Spinal cord (tissue), 10 donors: Measurements from ENCODE around the gene CFAP54. TPM values are rescaled to one million over a fixed set of nuclear protein-coding genes. Genes with fewer than 3 reads are reported as not detected.

Experiments
- DNase-seq, 6 donors: peaks; one replicate each; pipeline versions ENCODE4 v3.0.0 to v3.0.0-alpha.2; 2013 to 2015; ENCODE audit warnings: low spot score in 6 of 6, low read depth in 4 of 6
- H3K27ac ChIP-seq: one replicate; pipeline ENCODE4 v1.5.1; 2013; ENCODE audit warnings: low read depth, low read length, control low read depth
- H3K27me3 ChIP-seq: one replicate; pipeline ENCODE4 v1.6.1; 2013; ENCODE audit warnings: low read length; ENCODE audit not compliant: control insufficient read depth, insufficient read depth
- H3K36me3 ChIP-seq: one replicate; pipeline ENCODE4 v1.6.1; 2013; ENCODE audit warnings: low read length; ENCODE audit not compliant: control insufficient read depth, insufficient read depth
- H3K4me1 ChIP-seq: one replicate; pipeline ENCODE4 v1.6.1; 2013; ENCODE audit warnings: low read length; ENCODE audit not compliant: control insufficient read depth, insufficient read depth
- H3K4me3 ChIP-seq: one replicate; pipeline ENCODE4 v1.5.1; 2013; ENCODE audit warnings: low read depth, low read length, control low read depth
- H3K9me3 ChIP-seq: one replicate; pipeline ENCODE4 v1.6.1; 2013; ENCODE audit warnings: low read length; ENCODE audit not compliant: control insufficient read depth, insufficient read depth
- WGBS: methylation state at CpG from one replicate; pipeline ENCODE4 v1.1.5; 2013; ENCODE audit warnings: missing lambda C conversion rate; ENCODE audit not compliant: insufficient coverage; 5-methylcytosine and 5-hydroxymethylcytosine counted together
- polyA plus RNA-seq, 2 donors: library from polyadenylated mRNA; unstranded; fragments of 120-200 nt; gene quantifications; one replicate each; pipeline ENCODE4 v1.2.1, GENCODE V29; 2013; ENCODE audit not compliant: insufficient read length in 2 of 2
- total RNA-seq, 2 donors: library from RNA; depleted of rRNA in 1 of 2; stranded (reverse); fragments of 120-200 nt in 1 of 2; fragments of >200 nt in 1 of 2; gene quantifications; one replicate each; pipeline versions ENCODE4 v1.2.3 to v1.2.4, GENCODE V29; 2013 to 2014
- donor health status: healthy.

CFAP54 gene
- total and polyA plus RNA-seq, 4 donors: 3.3 to 21.3 (median 11.1) TPM

DNA sequence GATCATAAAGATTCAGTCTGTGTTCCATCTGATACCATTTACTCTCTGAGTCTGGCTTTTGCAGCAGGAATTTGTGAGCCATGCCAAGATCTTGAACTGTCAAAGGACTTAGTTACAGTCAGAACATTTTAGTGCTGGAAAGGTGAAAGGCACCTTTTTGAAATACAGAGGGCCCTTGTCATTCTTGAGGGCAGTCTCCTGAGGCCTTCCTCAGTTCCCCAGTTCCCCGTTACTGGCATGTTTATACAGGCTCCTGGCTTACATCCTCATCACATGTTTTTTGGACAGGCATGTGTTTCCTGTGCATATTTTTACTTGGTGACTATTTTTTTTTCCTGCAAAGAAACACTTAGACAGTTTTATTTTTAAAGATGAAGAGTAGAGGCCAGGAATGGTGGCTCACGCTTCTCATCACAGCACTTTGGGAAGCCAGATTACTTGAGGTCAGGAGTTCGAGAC lies 21.0 kb downstream of the CFAP54 start:
- WGBS: 93% methylated on average over 2 of the region's 3 CpGs
- Histone ChIP-seq H3K27ac (no peak overlapping the region), H3K36me3 (no peaks in the 10 kb centered on the region), H3K4me1 (no peaks in the 10 kb centered on the region), H3K4me3 (no peak overlapping the region), H3K27me3 (no peaks in the 10 kb centered on the region), H3K9me3 (no peaks in the 10 kb centered on the region)
- DNase-seq: peak in 1 of 6 donors; percentile 32

DNA sequence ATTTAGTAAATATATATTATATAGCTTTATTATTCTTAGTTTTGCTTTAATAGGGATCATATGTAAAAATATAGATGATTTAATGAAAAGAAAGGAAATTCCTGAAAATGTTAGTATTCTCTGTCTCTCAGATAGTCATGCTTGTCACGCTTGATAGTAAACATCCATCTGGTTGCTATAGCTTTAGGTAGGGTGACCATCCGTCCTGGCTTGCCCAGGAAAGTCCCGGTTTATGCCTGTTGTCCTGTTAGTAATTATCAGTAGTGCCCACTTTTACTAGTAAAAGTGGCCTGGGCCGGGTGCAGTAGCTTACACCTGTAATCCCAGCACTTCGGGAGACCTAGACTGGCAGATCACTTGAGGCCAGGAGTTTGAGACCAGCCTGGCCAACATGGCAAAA lies 23.8 kb downstream of the CFAP54 start:
- no peak for DNase-seq
- WGBS: 93% methylated on average over 3 of the region's 5 CpGs
- H3K27ac ChIP-seq: no peak overlapping the region
- no peak overlapping the region for H3K4me3 ChIP-seq
- no peaks in the 10 kb centered on the region for H3K4me1 ChIP-seq
- no peaks in the 10 kb centered on the region for H3K9me3 ChIP-seq
- no peaks in the 10 kb centered on the region for H3K36me3 ChIP-seq
- H3K27me3 ChIP-seq: no peaks in the 10 kb centered on the region

DNA sequence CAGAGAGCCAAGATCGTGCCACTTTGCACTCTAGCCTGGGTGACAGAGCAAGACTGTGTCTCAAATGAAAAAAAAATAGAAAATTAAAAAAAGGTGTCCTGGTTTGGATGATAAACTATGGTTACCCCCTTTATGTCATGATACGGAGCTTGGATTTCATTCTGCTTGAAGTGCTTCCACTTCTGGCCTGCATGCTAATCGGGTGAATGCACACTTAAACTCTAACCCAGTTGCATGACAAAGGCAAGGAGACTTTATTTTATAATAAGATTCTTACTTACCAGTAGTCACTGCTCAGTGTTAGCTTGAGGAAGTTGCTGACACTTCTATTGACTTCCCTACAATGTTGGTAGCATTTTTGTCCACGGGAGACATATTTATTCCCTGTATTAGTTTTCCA lies 24.3 kb downstream of the CFAP54 start:
- Histone ChIP-seq H3K4me3 (no peak overlapping the region), H3K36me3 (no peaks in the 10 kb centered on the region), H3K27me3 (no peaks in the 10 kb centered on the region), H3K9me3 (no peaks in the 10 kb centered on the region), H3K4me1 (no peaks in the 10 kb centered on the region), H3K27ac (no peak overlapping the region)
- DNase-seq: no peak
- 86% methylated on average over 1 of the region's 4 CpGs for WGBS

DNA sequence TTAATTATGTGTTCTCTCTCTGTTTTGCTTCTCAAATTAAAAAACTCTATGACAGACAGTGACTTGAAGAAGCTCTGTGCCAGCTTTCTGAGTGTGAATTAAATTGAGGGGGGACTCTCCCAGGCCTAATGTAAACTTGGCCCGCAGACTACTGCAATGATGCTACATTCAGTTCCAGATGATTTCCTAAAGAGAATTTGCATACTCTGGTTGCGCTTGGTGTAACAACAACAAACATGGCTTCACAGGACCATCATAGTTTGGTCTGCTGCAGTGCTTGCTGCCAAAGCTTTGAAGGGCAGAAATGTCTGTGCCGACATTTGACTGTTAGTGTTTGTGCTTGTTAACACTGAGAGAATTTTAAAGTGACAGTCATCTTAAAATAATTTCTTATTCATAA lies 25.0 kb downstream of the CFAP54 start:
- H3K4me1 ChIP-seq: no peaks in the 10 kb centered on the region

DNA sequence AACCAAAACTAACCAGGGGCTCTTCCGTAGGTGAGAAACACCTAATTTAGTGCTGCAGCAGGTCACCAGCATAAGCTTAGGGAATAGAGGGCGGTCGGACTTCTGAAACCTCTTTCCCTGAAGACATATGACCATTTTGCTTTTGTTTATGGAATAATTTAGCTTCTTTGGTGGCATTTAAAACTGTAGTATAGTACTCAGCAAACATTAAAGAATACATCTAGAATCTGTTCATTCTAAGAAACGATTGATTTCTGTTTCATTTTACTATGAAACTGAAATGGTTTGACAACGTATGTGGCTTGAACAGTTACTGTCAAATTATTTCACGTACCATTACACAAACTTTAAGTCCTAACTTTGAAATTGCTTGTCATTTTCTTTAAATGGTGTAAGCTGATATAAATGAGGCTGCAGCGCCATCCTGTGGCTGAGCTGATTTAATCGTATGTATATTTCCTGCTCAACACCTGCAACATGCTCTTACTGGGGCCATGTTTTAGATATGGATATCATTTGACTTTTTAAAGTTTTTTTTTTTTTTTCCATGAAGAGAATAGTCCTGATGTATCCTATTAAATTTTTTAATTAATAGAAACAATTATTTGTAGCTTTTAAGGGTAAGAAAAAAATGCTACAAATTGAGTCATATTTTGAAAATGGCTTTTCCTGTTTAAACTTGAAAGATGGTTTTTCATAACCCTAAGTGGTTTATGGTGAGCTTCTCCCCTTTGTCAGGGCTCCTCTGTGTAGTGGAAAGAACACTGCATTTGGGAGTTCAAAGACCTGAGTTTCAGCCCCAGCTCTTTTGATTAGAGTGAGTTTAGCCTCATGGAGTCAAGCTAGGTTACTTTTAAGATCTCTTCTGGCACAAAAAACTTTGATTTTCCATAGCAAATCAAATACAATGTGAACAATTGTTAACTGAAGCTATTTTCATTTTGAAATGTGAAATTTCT lies 27.4 kb downstream of the CFAP54 start:
- H3K36me3 ChIP-seq: no peaks in the 10 kb centered on the region
- no peaks in the 10 kb centered on the region for H3K9me3 ChIP-seq
- H3K27me3 ChIP-seq: no peaks in the 10 kb centered on the region
- no peak overlapping the region for H3K4me3 ChIP-seq
- H3K4me1 ChIP-seq: no peaks in the 10 kb centered on the region
- WGBS: no CpG with 5 or more reads among the region's 8 CpGs
- DNase-seq: peak; percentile 22 to 92 (median 55)
- no peak overlapping the region for H3K27ac ChIP-seq

More for the DNA sequence above, 25.0 kb downstream of the CFAP54 start:
- Histone ChIP-seq H3K4me3 (no peak overlapping the region), H3K9me3 (no peaks in the 10 kb centered on the region), H3K27me3 (no peaks in the 10 kb centered on the region), H3K27ac (no peak overlapping the region), H3K36me3 (no peaks in the 10 kb centered on the region)
- WGBS: 37% methylated on average over 2 of the region's 3 CpGs
- peak in 2 of 6 donors; percentile 71 to 73 for DNase-seq

DNA sequence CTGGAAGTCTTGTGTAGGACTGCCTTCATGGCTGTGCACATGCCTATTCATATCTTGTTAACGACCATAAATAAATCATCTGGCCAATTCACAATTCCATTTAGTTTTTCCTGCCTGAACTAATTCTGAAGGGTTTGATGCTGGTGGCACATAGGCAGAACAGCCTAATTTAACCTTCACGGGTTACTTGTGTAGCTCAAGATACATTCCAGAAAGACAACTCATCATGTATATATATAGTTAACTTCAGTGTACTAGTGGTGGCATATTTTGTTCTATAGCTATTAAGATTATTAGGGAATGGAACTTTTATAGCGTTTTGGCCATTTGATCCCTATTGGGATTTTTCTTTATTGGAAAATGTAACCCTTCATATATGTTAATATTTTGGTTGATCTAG lies 31.4 kb downstream of the CFAP54 start:
- no peaks in the 10 kb centered on the region for H3K36me3 ChIP-seq
- H3K4me3 ChIP-seq: no peak overlapping the region
- H3K4me1 ChIP-seq: no peaks in the 10 kb centered on the region
- DNase-seq: no peak
- no CpG with 5 or more reads among the region's 3 CpGs for WGBS
- H3K9me3 ChIP-seq: no peaks in the 10 kb centered on the region
- H3K27ac ChIP-seq: no peak overlapping the region
- no peaks in the 10 kb centered on the region for H3K27me3 ChIP-seq

DNA sequence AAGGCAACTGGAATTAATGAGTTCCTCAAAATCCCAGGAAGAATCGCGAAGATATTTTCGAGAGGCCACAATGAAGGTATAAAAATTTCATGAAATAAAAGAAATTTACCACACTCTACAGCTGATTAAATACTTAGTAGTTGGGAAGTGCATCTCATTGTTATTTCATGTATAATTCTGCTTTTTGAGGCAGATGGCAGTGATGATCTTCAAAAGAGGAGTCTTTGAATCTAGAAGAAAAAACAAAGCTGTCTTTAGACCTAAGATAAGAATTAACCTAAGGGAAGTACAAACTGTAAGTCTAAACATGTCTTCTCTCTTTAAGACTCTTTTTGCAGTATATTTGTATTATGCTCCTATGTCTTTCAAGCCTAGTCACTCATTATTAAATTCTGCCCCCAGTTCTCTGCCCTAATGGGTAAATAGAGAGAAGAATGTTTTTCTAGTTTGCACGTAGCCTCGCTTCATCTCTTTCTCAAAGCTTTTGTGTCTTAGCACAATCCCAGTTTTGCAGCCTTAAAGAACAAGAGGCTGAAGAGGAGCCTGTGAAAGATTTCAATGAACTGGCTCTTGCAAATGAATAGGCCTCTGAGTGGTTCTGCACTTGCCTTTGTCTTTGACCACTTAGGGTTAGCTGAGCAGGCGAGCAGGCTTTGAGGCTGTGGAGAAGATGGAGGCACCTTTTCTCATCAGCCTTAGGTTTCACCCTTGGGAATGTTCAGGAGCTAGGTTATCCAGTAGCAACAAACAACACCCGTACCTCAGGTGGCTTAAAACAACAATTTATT lies 32.7 kb downstream of the CFAP54 start:
- Histone ChIP-seq H3K4me1 (no peaks in the 10 kb centered on the region), H3K27me3 (no peaks in the 10 kb centered on the region), H3K9me3 (no peaks in the 10 kb centered on the region), H3K27ac (no peak overlapping the region), H3K4me3 (no peak overlapping the region), H3K36me3 (no peaks in the 10 kb centered on the region)
- DNase-seq: peak in 1 of 6 donors; percentile 66
- WGBS: 40% methylated on average over 1 of the region's 7 CpGs

DNA sequence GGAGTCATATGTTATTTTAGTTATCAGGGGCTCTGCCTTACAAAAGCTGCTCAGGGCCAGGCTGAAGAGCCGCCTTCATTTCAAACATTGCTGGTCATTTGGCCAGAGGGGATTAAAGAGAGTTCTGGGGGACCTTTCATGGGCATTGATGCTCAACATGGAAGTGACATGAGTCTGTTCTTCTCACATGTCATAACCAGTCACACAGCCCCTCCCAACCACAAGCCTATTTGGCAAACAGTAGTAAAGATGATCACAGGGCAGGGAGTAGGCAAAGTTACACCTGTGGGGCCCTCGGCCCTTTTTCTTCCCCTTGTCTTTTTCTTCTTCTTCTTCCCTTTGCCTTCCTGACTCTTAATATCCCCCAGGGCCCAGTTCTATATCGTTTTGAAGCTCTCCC lies 33.3 kb downstream of the CFAP54 start:
- no peak for DNase-seq
- H3K36me3 ChIP-seq: no peaks in the 10 kb centered on the region
- no peaks in the 10 kb centered on the region for H3K27me3 ChIP-seq
- H3K27ac ChIP-seq: no peak overlapping the region
- no peaks in the 10 kb centered on the region for H3K9me3 ChIP-seq
- H3K4me3 ChIP-seq: no peak overlapping the region
- H3K4me1 ChIP-seq: no peaks in the 10 kb centered on the region
- WGBS: 80% methylated on average over 1 of the region's 3 CpGs

DNA sequence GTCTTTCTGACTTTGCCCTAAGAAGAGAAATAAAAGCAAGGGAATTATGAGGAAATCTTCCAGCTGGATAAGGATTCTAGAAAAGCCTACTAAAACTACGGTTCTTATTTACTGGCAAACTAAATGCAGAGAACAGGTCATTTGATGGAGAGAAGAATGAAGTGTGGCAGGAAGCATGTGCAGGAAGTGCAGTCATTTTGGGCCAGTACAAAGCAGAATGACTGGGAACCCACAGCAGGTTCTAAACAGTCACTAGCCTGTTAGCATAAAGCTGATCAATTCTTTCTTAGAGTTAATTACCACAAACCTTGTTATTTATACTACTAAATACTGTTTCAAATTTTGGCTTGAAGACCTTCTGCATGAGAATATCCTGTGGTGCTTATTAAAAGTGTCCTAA lies 36.7 kb downstream of the CFAP54 start:
- DNase-seq: no peak
- no peaks in the 10 kb centered on the region for H3K4me1 ChIP-seq
- H3K36me3 ChIP-seq: no peaks in the 10 kb centered on the region
- WGBS: 80% methylated on average over 1 of the region's 1 CpG
- no peaks in the 10 kb centered on the region for H3K9me3 ChIP-seq
- H3K4me3 ChIP-seq: no peak overlapping the region
- no peak overlapping the region for H3K27ac ChIP-seq
- H3K27me3 ChIP-seq: no peaks in the 10 kb centered on the region
